GM12872 (cell line): Measurements from ENCODE around the gene PTPRM.

ENCODE experiments used
- CTCF ChIP-seq: IDR thresholded peaks from 3 replicates; pipeline ENCODE4 v1.5.1; 2011; ENCODE audit warnings: low read depth, mild to moderate bottlenecking, low read length, moderate library complexity; ENCODE audit not compliant: insufficient read depth

The PTPRM gene

GRCh38 chr18:7844418-7844817 lies 277.3 kb downstream of the PTPRM start:
- TF ChIP-seq CTCF = no peak

GRCh38 chr18:7846335-7846734 lies 279.2 kb downstream of the PTPRM start:
- TF ChIP-seq CTCF = no peak

- TF ChIP-seq CTCF = no peak
Measured at GRCh38 chr18:7847357-7848053, 280.4 kb downstream of the PTPRM start.

GRCh38 chr18:7848054-7848412 lies 280.9 kb downstream of the PTPRM start:
- TF ChIP-seq CTCF = no peak

GRCh38 chr18:7850446-7850845 lies 283.3 kb downstream of the PTPRM start:
- TF ChIP-seq CTCF = no peak

GRCh38 chr18:7855028-7855427 lies 287.9 kb downstream of the PTPRM start:
- TF ChIP-seq CTCF = no peak

- TF ChIP-seq CTCF = no peak
Measured at GRCh38 chr18:7855671-7856070, 288.6 kb downstream of the PTPRM start.
